Lung (tissue), 12 donors: ENCODE measurements around the gene ZEB1. TPM values are rescaled to one million over a fixed set of nuclear protein-coding genes. Genes with fewer than 3 reads are reported as not detected.

Source experiments
- ATAC-seq: fragments of 200-7000 bp; cut with Tn5 transposase; one replicate; pipeline ENCODE4 v1.9.1; 2020; ENCODE audit warnings: moderate number of reproducible peaks; ENCODE audit not compliant: insufficient read depth, low FRiP score
- DNase-seq, 3 donors: peaks; one replicate each; pipeline ENCODE4 v3.0.0-alpha.2; 2013 to 2017
- H3K27ac ChIP-seq, 2 donors: one replicate each; pipeline ENCODE4 v1.5.1; 2013; ENCODE audit warnings: mild to moderate bottlenecking in 2 of 2, moderate library complexity in 2 of 2, control low read depth in 1 of 2, inconsistent platforms in 1 of 2, low read depth in 1 of 2, low read length in 1 of 2
- H3K27me3 ChIP-seq, 3 donors: one replicate each; pipeline ENCODE4 v1.5.1; 2013; ENCODE audit warnings: low read length in 2 of 3; ENCODE audit not compliant: control insufficient read depth in 3 of 3, insufficient read depth in 3 of 3
- H3K36me3 ChIP-seq, 4 donors: one replicate each; pipeline ENCODE4 v1.5.1; 2013; ENCODE audit warnings: low read length in 4 of 4, mild to moderate bottlenecking in 1 of 4, moderate library complexity in 1 of 4; ENCODE audit not compliant: control insufficient read depth in 4 of 4, insufficient read depth in 4 of 4
- H3K4me1 ChIP-seq, 5 donors: one replicate each; pipeline ENCODE4 v1.5.1; 2013; ENCODE audit warnings: low read length in 5 of 5, mild to moderate bottlenecking in 2 of 5, moderate library complexity in 1 of 5; ENCODE audit not compliant: control insufficient read depth in 5 of 5, insufficient read depth in 5 of 5
- H3K4me3 ChIP-seq: one replicate; pipeline ENCODE4 v1.5.1; 2013; ENCODE audit warnings: mild to moderate bottlenecking, control low read depth, moderate library complexity
- H3K9ac ChIP-seq, 2 donors: one replicate each; pipeline ENCODE4 v1.5.1; 2013; ENCODE audit warnings: low read length in 2 of 2, control low read depth in 1 of 2; ENCODE audit not compliant: insufficient read depth in 1 of 2
- H3K9me3 ChIP-seq, 4 donors: one replicate each; pipeline ENCODE4 v1.5.1; 2013; ENCODE audit warnings: low read length in 3 of 4, mild to moderate bottlenecking in 1 of 4, moderate library complexity in 1 of 4; ENCODE audit not compliant: control insufficient read depth in 4 of 4, insufficient read depth in 3 of 4
- WGBS, 2 donors: extraction: QIAGEN DNeasy Blood & Tissue Kit; methylation state at CpG; one replicate each; pipeline ENCODE4 v1.1.7; 2013; 5-methylcytosine and 5-hydroxymethylcytosine counted together
- polyA plus RNA-seq, 2 donors: library from polyadenylated mRNA; stranded (reverse); fragments of 200-250 nt; gene quantifications; one replicate each; pipeline ENCODE4 v1.2.1, GENCODE V29; 2013
- total RNA-seq, 2 donors: library from RNA; depleted of rRNA in 1 of 2; stranded (reverse); fragments of >200 nt in 1 of 2; gene quantifications; one replicate each; pipeline ENCODE4 v1.2.1, GENCODE V29; 2014 to 2021
- TF ChIP-seq, protein P1 (sequence below): IDR thresholded peaks from 2 replicates; pipeline ENCODE4 v1.5.1; 2012; ENCODE audit warnings: mild to moderate bottlenecking; ENCODE audit errors: control extremely low read depth, extremely low read depth
- donor health status: control.
- donor health status: control.
- donor health status: Bipolar disorder and iron deficiency.
- donor health status: healthy.
- donor health status: DM: yes; HTN: yes; CAD: no.

ZEB1 gene
- total and polyA plus RNA-seq, 4 donors, result 8.4 to 86.9 (median 19.5) TPM

DNA sequence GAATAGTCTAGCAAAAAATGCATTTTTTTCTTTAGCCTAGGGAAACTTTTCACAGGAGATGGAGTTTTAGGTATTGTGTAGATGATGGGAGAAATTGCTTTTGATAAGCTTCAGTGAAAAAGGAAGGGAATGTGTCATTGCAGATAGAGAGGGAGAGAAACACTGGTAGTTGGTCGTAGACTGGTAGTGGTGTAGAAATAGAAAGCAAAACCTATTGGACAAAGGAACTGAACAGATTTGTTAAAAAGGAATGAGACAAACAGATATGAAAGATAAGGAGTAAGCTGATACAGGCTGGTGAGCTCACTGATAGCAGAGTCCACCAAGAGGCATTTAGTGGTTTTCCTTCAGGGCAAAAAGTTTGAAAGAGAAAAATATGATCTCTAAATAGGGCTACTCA is 94.3 kb downstream of the ZEB1 start:
- no peak for DNase-seq
- Histone ChIP-seq H3K9ac (no peak overlapping the region), H3K27ac (no peak overlapping the region), H3K4me3 (no peak overlapping the region), H3K4me1 (peaks cover 0 to 6% (median 0%) of the 10 kb centered on the region in 5 donors), H3K9me3 (no peaks in the 10 kb centered on the region), H3K36me3 (no peaks in the 10 kb centered on the region), H3K27me3 (no peaks in the 10 kb centered on the region)
- ATAC-seq, result no peak
- TF ChIP-seq, protein P1, sequence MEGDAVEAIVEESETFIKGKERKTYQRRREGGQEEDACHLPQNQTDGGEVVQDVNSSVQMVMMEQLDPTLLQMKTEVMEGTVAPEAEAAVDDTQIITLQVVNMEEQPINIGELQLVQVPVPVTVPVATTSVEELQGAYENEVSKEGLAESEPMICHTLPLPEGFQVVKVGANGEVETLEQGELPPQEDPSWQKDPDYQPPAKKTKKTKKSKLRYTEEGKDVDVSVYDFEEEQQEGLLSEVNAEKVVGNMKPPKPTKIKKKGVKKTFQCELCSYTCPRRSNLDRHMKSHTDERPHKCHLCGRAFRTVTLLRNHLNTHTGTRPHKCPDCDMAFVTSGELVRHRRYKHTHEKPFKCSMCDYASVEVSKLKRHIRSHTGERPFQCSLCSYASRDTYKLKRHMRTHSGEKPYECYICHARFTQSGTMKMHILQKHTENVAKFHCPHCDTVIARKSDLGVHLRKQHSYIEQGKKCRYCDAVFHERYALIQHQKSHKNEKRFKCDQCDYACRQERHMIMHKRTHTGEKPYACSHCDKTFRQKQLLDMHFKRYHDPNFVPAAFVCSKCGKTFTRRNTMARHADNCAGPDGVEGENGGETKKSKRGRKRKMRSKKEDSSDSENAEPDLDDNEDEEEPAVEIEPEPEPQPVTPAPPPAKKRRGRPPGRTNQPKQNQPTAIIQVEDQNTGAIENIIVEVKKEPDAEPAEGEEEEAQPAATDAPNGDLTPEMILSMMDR, result no peak
- WGBS, 2 donors, result 38 to 46% methylated on average over 1 of the region's 1 CpG

DNA sequence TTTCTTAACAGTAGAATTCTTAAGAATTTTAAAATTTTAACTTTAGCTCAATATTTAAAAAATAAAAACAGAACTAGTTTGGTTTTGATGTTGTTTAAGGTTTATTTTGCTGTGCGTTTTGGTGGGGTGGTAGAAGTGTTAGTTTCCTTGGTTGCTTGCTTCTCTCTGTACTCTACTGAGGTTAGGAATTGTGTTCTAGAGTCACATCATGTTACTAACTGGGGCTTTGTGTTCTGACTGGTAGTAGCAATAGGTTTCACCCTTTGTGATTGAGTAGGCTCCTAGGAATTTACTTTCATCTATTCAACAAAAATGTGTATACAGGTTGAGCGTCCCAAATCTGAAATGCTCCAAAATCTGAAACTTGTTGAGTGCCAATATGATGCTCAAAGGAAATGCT is 99.5 kb downstream of the ZEB1 start:
- H3K4me3 ChIP-seq, result no peak overlapping the region
- H3K36me3 ChIP-seq, result no peaks in the 10 kb centered on the region
- TF ChIP-seq, protein P1, result no peak
- no peak overlapping the region for H3K27ac ChIP-seq
- H3K9me3 ChIP-seq, result no peaks in the 10 kb centered on the region
- peaks cover 0 to 36% (median 0%) of the 10 kb centered on the region in 5 donors for H3K4me1 ChIP-seq
- ATAC-seq (no peak), DNase-seq (no peak)
- H3K9ac ChIP-seq, result no peak overlapping the region
- no peaks in the 10 kb centered on the region for H3K27me3 ChIP-seq
- WGBS, 2 donors, result 94 to 98% methylated on average over 2 of the region's 2 CpGs

DNA sequence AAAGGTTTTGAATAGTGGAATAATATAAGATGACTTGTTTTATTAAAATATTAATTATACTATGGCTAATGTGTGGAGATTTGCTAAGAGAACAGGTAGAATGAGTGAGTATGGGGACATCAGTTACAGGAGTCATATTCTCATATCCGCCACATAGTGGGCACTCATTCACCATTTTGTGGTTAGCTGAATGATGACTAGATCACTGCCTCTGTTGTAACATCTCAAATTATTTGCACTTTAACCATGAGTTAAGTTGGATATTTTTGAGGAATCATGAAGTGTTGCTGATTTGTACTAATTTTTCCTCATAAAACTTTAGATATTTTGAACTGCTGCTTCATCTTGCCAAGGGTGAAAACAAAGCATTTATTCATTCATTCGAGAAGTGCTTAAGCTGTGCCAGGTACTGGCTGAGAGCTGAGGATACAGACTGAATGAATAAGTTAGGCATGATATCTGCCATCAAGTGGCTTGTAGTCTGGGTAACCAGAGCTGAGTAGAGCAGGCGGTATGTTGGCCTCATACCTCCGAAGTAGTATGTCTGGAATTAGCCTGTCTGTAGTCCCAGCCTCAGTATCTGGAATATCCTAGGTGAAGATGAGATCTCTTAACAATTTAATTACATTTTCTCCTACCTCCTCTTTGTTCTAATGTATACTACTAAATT is 100.5 kb downstream of the ZEB1 start:
- Histone ChIP-seq H3K9ac (no peak overlapping the region), H3K27ac (peak overlapping the region in 1 of 2 donors; percentile 77), H3K4me3 (no peak overlapping the region), H3K27me3 (no peaks in the 10 kb centered on the region), H3K9me3 (no peaks in the 10 kb centered on the region), H3K4me1 (peaks cover 0 to 35% (median 0%) of the 10 kb centered on the region in 5 donors), H3K36me3 (no peaks in the 10 kb centered on the region)
- TF ChIP-seq, protein P1, result no peak
- ATAC-seq (no peak), DNase-seq (peak; percentile 6 to 35 (median 13))
- 71 to 86% methylated on average over 4 of the region's 4 CpGs for WGBS, 2 donors

DNA sequence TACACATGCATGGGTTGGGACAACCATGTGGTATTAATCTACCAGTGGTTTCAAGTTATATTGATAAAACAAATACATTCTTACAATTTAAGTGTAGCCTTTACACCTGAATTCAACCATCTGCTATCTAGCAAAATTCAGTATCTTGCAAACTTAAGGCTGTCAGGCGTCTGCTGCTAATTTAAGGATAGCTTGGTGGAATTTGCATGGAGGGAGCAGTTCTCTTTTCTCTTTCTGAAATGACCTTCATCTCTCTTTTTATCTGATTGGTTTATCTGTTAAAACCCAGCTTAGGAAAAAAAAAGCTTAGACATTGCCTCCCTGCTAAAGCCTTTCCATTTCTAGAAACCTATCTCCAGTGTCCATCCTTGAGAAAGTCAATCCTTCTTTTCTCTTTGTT is 102.3 kb downstream of the ZEB1 start:
- H3K27me3 ChIP-seq, result no peaks in the 10 kb centered on the region
- H3K9me3 ChIP-seq, result no peaks in the 10 kb centered on the region
- 93 to 94% methylated on average over 1 of the region's 1 CpG for WGBS, 2 donors
- TF ChIP-seq, protein P1, result no peak
- H3K4me3 ChIP-seq, result no peak overlapping the region
- no peak overlapping the region for H3K9ac ChIP-seq
- no peaks in the 10 kb centered on the region for H3K36me3 ChIP-seq
- DNase-seq (no peak), ATAC-seq (no peak)
- H3K4me1 ChIP-seq, result peaks cover 0 to 39% (median 0%) of the 10 kb centered on the region in 5 donors
- H3K27ac ChIP-seq, result peak overlapping the region in 1 of 2 donors; percentile 11
